ENCODE results near the gene PARP1.

- TF ChIP-seq CTCF (conservative IDR thresholded peaks at IDR 0.05; ENCODE audit: low read depth, low read length) (no peak), EZH2 (IDR thresholded peaks at IDR 0.05; ENCODE audit: borderline replicate concordance, low read depth, low read length, poor library complexity, severe bottlenecking) (no peak)
These were observed 1.5 kb upstream of the PARP1 start for GRCh38 chr1:226409392-226409791.

Data from A673 (cell line).